Adrenal gland (tissue), 12 donors: Measurements from ENCODE around the gene PRKRA. TPM values are rescaled to one million over a fixed set of nuclear protein-coding genes. Genes with fewer than 3 reads are reported as not detected.

Experiments used
- DNase-seq, 7 donors: peaks; one replicate each; pipeline ENCODE4 v3.0.0-alpha.2; 2019 to 2020
- H3K27ac ChIP-seq, 5 donors: fragments of 200-600 bp; sonication (generic) in 4 of 5; 1 replicate in 3 of 5; 2 replicates in 2 of 5; pipeline versions ENCODE4 v1.5.1 to v1.8.0; 2016 to 2020; ENCODE audit warnings: mild to moderate bottlenecking in 1 of 5
- H3K27me3 ChIP-seq: fragments of 200-600 bp; 2 replicates; pipeline ENCODE4 v1.8.0; 2021
- H3K36me3 ChIP-seq, 2 donors: fragments of 200-600 bp; replicated peaks in 1 of 2; 1 replicate in 1 of 2; 2 replicates in 1 of 2; pipeline versions ENCODE4 v1.5.1 to v1.8.0; 2018 to 2022
- H3K4me1 ChIP-seq, 2 donors: fragments of 200-600 bp; replicated peaks in 1 of 2; 1 replicate in 1 of 2; 2 replicates in 1 of 2; pipeline versions ENCODE4 v1.5.1 to v1.8.0; 2018 to 2021
- H3K4me3 ChIP-seq, 4 donors: fragments of 200-600 bp; sonication (generic) in 3 of 4; one replicate each; pipeline ENCODE4 v1.5.1; 2016 to 2018
- H3K9me3 ChIP-seq, 3 donors: fragments of 200-600 bp; sonication (generic) in 1 of 3; replicated peaks in 1 of 3; 1 replicate in 2 of 3; 2 replicates in 1 of 3; pipeline versions ENCODE4 v1.5.1 to v1.8.0; 2016 to 2021
- CTCF ChIP-seq, 6 experiments: fragments of 450-650 bp in 4 of 6; fragments of 200-600 bp in 2 of 6; sonication (generic) in 1 of 6; IDR thresholded peaks; 1 replicate in 5 of 6; 2 replicates in 1 of 6; pipeline versions ENCODE4 v1.5.1 to v1.8.0; 2016 to 2021; ENCODE audit warnings: antibody characterized with exemption in 6 of 6, mild to moderate bottlenecking in 2 of 6, moderate library complexity in 1 of 6
- POLR2A ChIP-seq, 2 donors: fragments of 450-650 bp; IDR thresholded peaks; one replicate each; pipeline ENCODE4 v1.6.1; 2017; ENCODE audit warnings: antibody characterized with exemption in 2 of 2, mild to moderate bottlenecking in 2 of 2, moderate library complexity in 1 of 2
- WGBS, 4 donors: extraction: QIAGEN DNeasy Blood & Tissue Kit in 2 of 4; methylation state at CpG; one replicate each; pipeline versions ENCODE4 v1.1.5 to v1.1.7; 2013 to 2017; 5-methylcytosine and 5-hydroxymethylcytosine counted together
- intact Hi-C, 2 donors: fragments of 100-400 bp; cut with DNase I; formaldehyde crosslinking; loops; one replicate each; pipeline versions ENCODE4 v1.14.1 to v1.15.0; 2022 to 2023
- polyA plus RNA-seq, 3 donors: library from polyadenylated mRNA; stranded (reverse); fragments of 200-250 nt in 2 of 3; fragments of 350-450 nt in 1 of 3; fragmentation: Illumina TruSeq in 1 of 3; extraction: RNeasy Lipid Tissue Mini Kit (QIAGEN cat#74804) in 1 of 3; gene quantifications; one replicate each; pipeline ENCODE4 v1.2.3, GENCODE V29; 2013 to 2014
- total RNA-seq, 9 donors: library from RNA; depleted of rRNA in 4 of 9; stranded (reverse); fragments of >200 nt in 4 of 9; fragments of 120-200 nt in 1 of 9; fragmentation: NEBNext Ultra II Directional in 1 of 9; extraction: Animal tissue kit (Norgen Biotek cat#: 25700) in 1 of 9; gene quantifications; one replicate each; pipeline versions ENCODE4 v1.1.0 to v1.2.4, GENCODE V29; 2013 to 2023
- donor health status: healthy with polysubstance abuse.
- donor health status: Bipolar disorder and iron deficiency.
- donor health status: DM: yes; HTN: yes; CAD: no.
- donor health status: DM: no; HTN: no; CAD: no.
- donor health status: DM: no; HTN: no; CAD: no.
- donor health status: DM: yes; HTN: yes; CAD: no.

PRKRA gene
- total and polyA plus RNA-seq, 12 donors = 33.5 to 55.2 (median 42.3) TPM

- no peaks in the 10 kb centered on the region for H3K9me3 ChIP-seq
- no peaks in the 10 kb centered on the region for H3K27me3 ChIP-seq
- H3K27ac ChIP-seq = no peak overlapping the region
- H3K4me1 ChIP-seq = no peaks in the 10 kb centered on the region
- WGBS, 4 donors = 85 to 91% (median 88%) methylated on average over 2 to 11 of the region's 11 CpGs
- H3K36me3 ChIP-seq = no peaks in the 10 kb centered on the region
- no peak for TF ChIP-seq POLR2A (IDR thresholded peaks at IDR 0.05)
- no peak for TF ChIP-seq CTCF (IDR thresholded peaks at IDR 0.05)
- intact Hi-C loops = no loop called here
- no peak for DNase-seq
- H3K4me3 ChIP-seq = no peak overlapping the region
These were observed 6.5 kb upstream of the PRKRA start for GRCh38 chr2:178457390-178457886.

GRCh38 chr2:178455947-178456346 lies 5.0 kb upstream of the PRKRA start:
- intact Hi-C loops = no loop called here
- Histone ChIP-seq H3K36me3 (no peaks in the 10 kb centered on the region), H3K9me3 (no peaks in the 10 kb centered on the region), H3K27me3 (no peaks in the 10 kb centered on the region), H3K4me3 (no peak overlapping the region), H3K4me1 (peaks cover 0 to 3% of the 10 kb centered on the region in 2 donors), H3K27ac (no peak overlapping the region)
- WGBS, 4 donors = 89 to 93% (median 91%) methylated on average over 5 of the region's 5 CpGs
- DNase-seq = no peak
- TF ChIP-seq POLR2A (IDR thresholded peaks at IDR 0.05) (no peak), CTCF (IDR thresholded peaks at IDR 0.05) (no peak)

GRCh38 chr2:178452870-178453269 lies 1.9 kb upstream of the PRKRA start:
- Histone ChIP-seq H3K27ac (no peak overlapping the region), H3K4me1 (peaks cover 0 to 27% of the 10 kb centered on the region in 2 donors), H3K27me3 (no peaks in the 10 kb centered on the region), H3K36me3 (no peaks in the 10 kb centered on the region), H3K9me3 (no peaks in the 10 kb centered on the region), H3K4me3 (no peak overlapping the region)
- 68 to 78% (median 72%) methylated on average over 5 of the region's 5 CpGs for WGBS, 4 donors
- intact Hi-C loops = no loop called here
- TF ChIP-seq CTCF (IDR thresholded peaks at IDR 0.05) = no peak
- no peak for TF ChIP-seq POLR2A (IDR thresholded peaks at IDR 0.05)
- no peak for DNase-seq

GRCh38 chr2:178452334-178452733 lies 1.4 kb upstream of the PRKRA start:
- intact Hi-C loops = no loop called here

More at GRCh38 chr2:178452334-178452733, 1.4 kb upstream of the PRKRA start:
- peak overlapping the region in 2 of 5 donors; percentile 96 to 97 for H3K27ac ChIP-seq
- H3K4me1 ChIP-seq = peaks cover 0 to 27% of the 10 kb centered on the region in 2 donors
- no peaks in the 10 kb centered on the region for H3K27me3 ChIP-seq
- 92 to 98% (median 96%) methylated on average over 2 of the region's 2 CpGs for WGBS, 4 donors
- DNase-seq = no peak
- no peak for TF ChIP-seq CTCF (IDR thresholded peaks at IDR 0.05)
- TF ChIP-seq POLR2A (IDR thresholded peaks at IDR 0.05) = no peak
- peaks cover 0 to 1% of the 10 kb centered on the region in 2 donors for H3K36me3 ChIP-seq
- no peak overlapping the region for H3K4me3 ChIP-seq
- H3K9me3 ChIP-seq = no peaks in the 10 kb centered on the region
